H1 (cell line): Measurements from ENCODE around the gene PLGRKT. TPM values are rescaled to one million over a fixed set of nuclear protein-coding genes. Genes with fewer than 3 reads are reported as not detected.
A peak's percentile ranks its signal among the peaks of the same experiment; 100 is the strongest.

Source experiments
- HDAC6 ChIP-seq: IDR thresholded peaks from one replicate; pipeline ENCODE4 v1.7.1; 2012; ENCODE audit warnings: low read depth, mild to moderate bottlenecking, inconsistent platforms, low read length, moderate library complexity
- JUND ChIP-seq: IDR thresholded peaks from 2 replicates; pipeline ENCODE4 v1.6.1; 2011; ENCODE audit warnings: mild to moderate bottlenecking, improper control_type of control experiment, low read length
- KDM4A ChIP-seq: IDR thresholded peaks from one replicate; pipeline ENCODE4 v1.7.1; 2012; ENCODE audit warnings: low read depth, mild to moderate bottlenecking, moderate library complexity, low read length, inconsistent platforms; ENCODE audit not compliant: severe bottlenecking
- POLR2AphosphoS5 ChIP-seq: IDR thresholded peaks from 2 replicates; pipeline ENCODE4 v1.6.1; 2011; ENCODE audit warnings: low read depth, low read length
- POU5F1 ChIP-seq: IDR thresholded peaks from 2 replicates; pipeline ENCODE4 v1.6.1; 2011; ENCODE audit warnings: low read depth, mild to moderate bottlenecking, low read length, moderate library complexity
- RAD21 ChIP-seq, 2 experiments: IDR thresholded peaks in 1 of 2; conservative IDR thresholded peaks in 1 of 2; 2 replicates each; pipeline ENCODE4 v1.6.1; 2011; ENCODE audit warnings: low read depth in 2 of 2, low read length in 2 of 2, improper control_type of control experiment in 1 of 2, inconsistent platforms in 1 of 2, mild to moderate bottlenecking in 1 of 2, moderate library complexity in 1 of 2
- TAF7 ChIP-seq: optimal IDR thresholded peaks from 2 replicates; pipeline ENCODE3; 2011; ENCODE audit warnings: low read depth, mild to moderate bottlenecking, inconsistent platforms, low read length, moderate library complexity, borderline replicate concordance
- TBP ChIP-seq: IDR thresholded peaks from 2 replicates; pipeline ENCODE4 v1.6.1; 2011; ENCODE audit warnings: low read depth, low read length, improper control_type of control experiment
- polyA plus RNA-seq, 7 experiments: library from polyadenylated mRNA; depleted of rRNA in 3 of 7; stranded (reverse) in 5 of 7; unstranded in 2 of 7; fragments of >200 nt in 5 of 7; fragments of 200-250 nt in 2 of 7; gene quantifications; 1 replicate in 5 of 7; 2 replicates in 1 of 7; 4 replicates in 1 of 7; pipeline versions ENCODE4 v1.2.1 to v1.2.3, GENCODE V29; 2011 to 2013; ENCODE audit warnings: missing spikeins in 2 of 7, mixed read lengths in 2 of 7
- total RNA-seq: library from RNA; stranded (reverse); fragmentation: NEBNext Ultra II Directional; extraction: Animal tissue kit (Norgen Biotek cat#: 25700); gene quantifications from 2 replicates; pipeline ENCODE4 v1.2.1, GENCODE V29; 2021
- TF ChIP-seq, protein P1 (sequence below): IDR thresholded peaks from 2 replicates; pipeline ENCODE4 v1.6.1; 2011; ENCODE audit warnings: low read length, improper control_type of control experiment

The PLGRKT gene
- total and polyA plus RNA-seq, 2 of the 8 experiments (the other 6 are each of a cell fraction or from before 2014, with no cell fraction given): 5.4 to 15.7 TPM

GRCh38 chr9:5437254-5438216, at the start of gene PLGRKT (continued):
- TF ChIP-seq POLR2AphosphoS5 (peak; percentile 76), HDAC6 (no peak), JUND (peak; percentile 41), TBP (peak; percentile 69), TAF7 (peak; percentile 22), KDM4A (peak; percentile 76), POU5F1 (no peak), RAD21 (IDR thresholded peaks at IDR 0.05 in 1 of 2, conservative IDR thresholded peaks at IDR 0.05 in 1 of 2; ENCODE audit: low read depth in 2 of 2, low read length in 2 of 2) (peak; percentile 13 to 17; a peak in 2 of 4 replicates)
- TF ChIP-seq, protein P1, sequence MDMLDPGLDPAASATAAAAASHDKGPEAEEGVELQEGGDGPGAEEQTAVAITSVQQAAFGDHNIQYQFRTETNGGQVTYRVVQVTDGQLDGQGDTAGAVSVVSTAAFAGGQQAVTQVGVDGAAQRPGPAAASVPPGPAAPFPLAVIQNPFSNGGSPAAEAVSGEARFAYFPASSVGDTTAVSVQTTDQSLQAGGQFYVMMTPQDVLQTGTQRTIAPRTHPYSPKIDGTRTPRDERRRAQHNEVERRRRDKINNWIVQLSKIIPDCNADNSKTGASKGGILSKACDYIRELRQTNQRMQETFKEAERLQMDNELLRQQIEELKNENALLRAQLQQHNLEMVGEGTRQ: no peak
